Endodermal cell (in vitro differentiated cells): ENCODE data around the gene NSMCE1. TPM values are rescaled to one million over a fixed set of nuclear protein-coding genes. Genes with fewer than 3 reads are reported as not detected.

ENCODE experiments used
- DNase-seq: peaks from one replicate; pipeline ENCODE4 v3.0.0-alpha.2; 2017
- H3K27ac ChIP-seq: 2 replicates; pipeline ENCODE4 v1.5.1; 2013; ENCODE audit warnings: mild to moderate bottlenecking, low read depth, low read length, moderate library complexity
- H3K27me3 ChIP-seq: 2 replicates; pipeline ENCODE4 v1.6.1; 2013; ENCODE audit warnings: mild to moderate bottlenecking, low read length, moderate library complexity; ENCODE audit not compliant: insufficient read depth, control insufficient read depth, poor library complexity, severe bottlenecking
- H3K36me3 ChIP-seq: 2 replicates; pipeline ENCODE4 v1.7.0; 2013; ENCODE audit warnings: mild to moderate bottlenecking, low read length, moderate library complexity; ENCODE audit not compliant: control insufficient read depth, insufficient read depth
- H3K4me1 ChIP-seq: one replicate; pipeline ENCODE4 v1.7.0; 2013; ENCODE audit warnings: low read length; ENCODE audit not compliant: control insufficient read depth, insufficient read depth
- H3K4me3 ChIP-seq: 2 replicates; pipeline ENCODE4 v1.5.1; 2013; ENCODE audit warnings: mild to moderate bottlenecking, low read length, moderate library complexity
- H3K9ac ChIP-seq: 2 replicates; pipeline ENCODE4 v1.6.1; 2013; ENCODE audit warnings: mild to moderate bottlenecking, low read length, moderate library complexity; ENCODE audit not compliant: poor library complexity, severe bottlenecking; ENCODE audit errors: extremely low read depth
- H3K9me3 ChIP-seq: 2 replicates; pipeline ENCODE4 v1.6.1; 2013; ENCODE audit warnings: mild to moderate bottlenecking, low read length, moderate library complexity; ENCODE audit not compliant: control insufficient read depth
- H3K27ac Mint-ChIP-seq: 2 replicates; pipeline ENCODE4 v1.8.0; 2020; ENCODE audit warnings: mixed read lengths
- H3K27me3 Mint-ChIP-seq: 2 replicates; pipeline ENCODE4 v1.8.0; 2021; ENCODE audit warnings: mild to moderate bottlenecking, mixed read lengths; ENCODE audit not compliant: insufficient read depth
- H3K36me3 Mint-ChIP-seq: 2 replicates; pipeline ENCODE4 v1.8.0; 2020; ENCODE audit warnings: low read depth, mixed read lengths
- H3K4me1 Mint-ChIP-seq: 2 replicates; pipeline ENCODE4 v1.8.0; 2020; ENCODE audit warnings: mixed read lengths
- H3K4me3 Mint-ChIP-seq: 2 replicates; pipeline ENCODE4 v1.8.0; 2020; ENCODE audit warnings: mild to moderate bottlenecking, moderate library complexity, mixed read lengths
- H3K9me3 Mint-ChIP-seq: 2 replicates; pipeline ENCODE4 v1.8.0; 2020; ENCODE audit warnings: mild to moderate bottlenecking, mixed read lengths
- CTCF ChIP-seq: fragments of 200-600 bp; sonication (generic); conservative IDR thresholded peaks from 2 replicates; pipeline ENCODE4 v1.5.0; 2021; ENCODE audit warnings: antibody characterized with exemption, mild to moderate bottlenecking
- WGBS, 2 experiments: methylation state at CpG; one replicate each; pipeline versions ENCODE4 v1.1.5 to v1.1.7; 2013; ENCODE audit warnings: missing lambda C conversion rate in 2 of 2, mixed read lengths in 1 of 2; ENCODE audit not compliant: insufficient coverage in 1 of 2, insufficient read length in 1 of 2; 5-methylcytosine and 5-hydroxymethylcytosine counted together
- total RNA-seq, 2 donors: library from RNA; stranded (reverse); fragmentation: NEBNext Ultra II Directional in 1 of 2; extraction: Animal tissue kit (Norgen Biotek cat#: 25700) in 1 of 2; gene quantifications; 2 replicates in 1 of 2; 3 replicates in 1 of 2; pipeline ENCODE4 v1.2.1, GENCODE V29; 2021

NSMCE1 gene
- total RNA-seq, 2 donors from 2014 or later, result 22.3 to 22.4 TPM

DNA sequence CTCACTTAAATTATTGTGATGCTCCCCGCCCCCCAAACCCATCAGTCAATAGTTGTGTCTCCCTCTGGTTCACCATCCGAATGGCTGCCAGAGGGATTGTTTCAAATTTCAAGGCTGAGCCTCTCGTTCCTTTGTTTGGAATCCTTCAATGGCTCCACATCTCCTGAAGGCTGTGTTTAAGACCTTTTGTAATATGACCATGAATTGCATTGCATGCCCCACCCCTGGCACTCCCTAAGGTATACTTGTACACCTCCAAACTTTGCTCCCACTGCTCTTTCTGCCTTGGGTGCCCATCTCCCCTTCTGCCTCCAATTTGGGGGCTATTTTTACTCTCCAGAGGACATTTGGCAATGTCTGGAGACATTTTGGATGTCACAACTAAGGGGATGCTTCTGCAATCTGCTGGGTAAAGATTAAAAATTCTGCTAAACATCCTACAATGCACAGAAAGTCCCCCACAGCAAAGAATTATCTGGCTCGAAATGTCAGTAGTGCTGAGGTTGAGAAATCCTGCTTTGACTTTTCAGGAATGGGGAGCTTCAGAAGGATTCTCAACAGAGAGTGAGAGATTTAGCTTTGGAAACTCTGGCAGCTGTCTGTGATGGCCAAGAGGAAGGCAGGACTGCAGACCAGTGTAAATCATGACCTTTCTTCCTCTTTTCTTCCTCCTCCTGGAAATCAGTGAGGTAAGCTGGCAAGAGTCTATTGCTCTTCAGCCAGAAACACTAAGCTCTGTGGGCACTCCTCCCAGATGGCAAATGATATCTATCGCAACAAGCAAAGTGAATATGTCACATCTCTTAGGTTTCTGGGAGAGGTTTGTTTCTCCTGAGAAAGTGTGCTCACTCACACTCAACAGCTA is 36.5 kb upstream of the NSMCE1 start:
- Mint-ChIP-seq H3K27ac (no peak overlapping the region), H3K4me3 (no peak overlapping the region), H3K9me3 (no peaks in the 10 kb centered on the region), H3K36me3 (no peaks in the 10 kb centered on the region), H3K4me1 (no peaks in the 10 kb centered on the region), H3K27me3 (peaks cover 5% of the 10 kb centered on the region)
- Histone ChIP-seq H3K9me3 (no peaks in the 10 kb centered on the region), H3K36me3 (no peaks in the 10 kb centered on the region), H3K9ac (no peak overlapping the region), H3K4me1 (no peaks in the 10 kb centered on the region), H3K27ac (no peak overlapping the region), H3K4me3 (no peak overlapping the region), H3K27me3 (no peaks in the 10 kb centered on the region)
- no peak for DNase-seq
- no peak for TF ChIP-seq CTCF
- 59 to 88% methylated on average over 2 to 5 of the region's 5 CpGs for WGBS, 2 experiments

GRCh38 chr16:27304102-27304501 is 35.5 kb upstream of the NSMCE1 start:
- H3K36me3 Mint-ChIP-seq, result no peaks in the 10 kb centered on the region
- TF ChIP-seq CTCF, result no peak
- H3K27ac ChIP-seq, result no peak overlapping the region
- H3K27me3 Mint-ChIP-seq, result peaks cover 2% of the 10 kb centered on the region
- H3K27me3 ChIP-seq, result no peaks in the 10 kb centered on the region
- no peak overlapping the region for H3K4me3 ChIP-seq
- H3K4me1 ChIP-seq, result no peaks in the 10 kb centered on the region
- H3K9ac ChIP-seq, result no peak overlapping the region
- no peaks in the 10 kb centered on the region for H3K9me3 ChIP-seq
- DNase-seq, result no peak
- WGBS, 2 experiments, result 79 to 100% methylated on average over 1 to 2 of the region's 2 CpGs
- no peaks in the 10 kb centered on the region for H3K9me3 Mint-ChIP-seq
- H3K36me3 ChIP-seq, result no peaks in the 10 kb centered on the region
- no peaks in the 10 kb centered on the region for H3K4me1 Mint-ChIP-seq
- H3K4me3 Mint-ChIP-seq, result no peak overlapping the region
- no peak overlapping the region for H3K27ac Mint-ChIP-seq

DNA sequence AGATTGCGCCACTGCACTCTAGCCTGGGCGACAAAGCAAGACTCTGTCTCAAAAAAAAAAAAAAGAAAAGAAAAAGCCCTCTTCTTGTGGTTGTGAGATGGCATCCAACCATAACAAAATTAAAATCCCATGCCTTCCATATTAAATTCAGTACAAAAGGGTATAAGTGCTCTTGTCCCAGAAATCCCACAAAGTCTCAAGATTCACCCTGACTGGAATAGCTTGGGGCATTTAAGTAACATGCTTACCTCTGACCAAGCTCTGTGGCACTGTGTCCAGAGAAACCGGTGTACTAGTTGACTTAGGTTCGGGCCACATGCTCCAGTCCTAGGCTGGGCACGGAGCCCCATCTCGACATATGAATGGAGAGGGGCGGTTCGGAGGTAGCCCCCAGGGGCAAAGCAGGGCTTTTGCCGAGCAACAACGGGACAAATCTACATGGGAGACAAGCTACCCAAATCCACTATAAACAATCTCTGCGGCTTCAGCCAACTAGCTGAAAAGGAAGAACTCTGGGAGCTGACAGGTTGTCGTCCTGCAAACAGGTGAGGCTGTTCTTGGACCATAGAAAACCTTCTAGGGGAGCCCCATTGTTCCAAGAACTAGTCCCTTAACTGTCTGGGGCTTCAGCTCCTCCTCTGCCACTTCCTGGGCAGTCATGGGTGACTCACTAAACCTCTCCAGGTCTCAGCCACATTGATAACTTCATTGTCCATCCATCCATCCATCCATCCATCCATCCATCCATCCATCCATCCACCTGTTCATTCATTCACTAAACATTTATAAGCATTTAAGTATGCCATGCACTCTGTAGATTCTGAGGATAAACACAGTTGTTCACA is 34.9 kb upstream of the NSMCE1 start:
- H3K9me3 ChIP-seq, result no peaks in the 10 kb centered on the region
- Mint-ChIP-seq H3K9me3 (no peaks in the 10 kb centered on the region), H3K27ac (no peak overlapping the region), H3K4me1 (no peaks in the 10 kb centered on the region), H3K27me3 (peaks cover 2% of the 10 kb centered on the region), H3K4me3 (no peak overlapping the region), H3K36me3 (no peaks in the 10 kb centered on the region)
- WGBS, 2 experiments, result 90 to 93% methylated on average over 5 to 12 of the region's 12 CpGs
- H3K9ac ChIP-seq, result no peak overlapping the region
- no peak overlapping the region for H3K27ac ChIP-seq
- no peak for TF ChIP-seq CTCF
- no peaks in the 10 kb centered on the region for H3K4me1 ChIP-seq
- no peaks in the 10 kb centered on the region for H3K27me3 ChIP-seq
- DNase-seq, result peak; percentile 31
- no peak overlapping the region for H3K4me3 ChIP-seq
- H3K36me3 ChIP-seq, result no peaks in the 10 kb centered on the region
